NCI-H1417 (cell line): Measurements from ENCODE around the gene ZNF823.
"Not testable (repeated sequence)": the region's sequence is repeated elsewhere in the genome, so short reads cannot be mapped to it uniquely, and the experiment has no call there.

Experiments used
- DNase-seq, 3 experiments: peaks; one replicate each; lab custom pipeline; 2025; lab: John Stamatoyannopoulos, UW

ZNF823 gene

GRCh38 chr19:11680689-11681302 lies 58.0 kb downstream of the ZNF823 start:
- DNase-seq, result no peak

DNA sequence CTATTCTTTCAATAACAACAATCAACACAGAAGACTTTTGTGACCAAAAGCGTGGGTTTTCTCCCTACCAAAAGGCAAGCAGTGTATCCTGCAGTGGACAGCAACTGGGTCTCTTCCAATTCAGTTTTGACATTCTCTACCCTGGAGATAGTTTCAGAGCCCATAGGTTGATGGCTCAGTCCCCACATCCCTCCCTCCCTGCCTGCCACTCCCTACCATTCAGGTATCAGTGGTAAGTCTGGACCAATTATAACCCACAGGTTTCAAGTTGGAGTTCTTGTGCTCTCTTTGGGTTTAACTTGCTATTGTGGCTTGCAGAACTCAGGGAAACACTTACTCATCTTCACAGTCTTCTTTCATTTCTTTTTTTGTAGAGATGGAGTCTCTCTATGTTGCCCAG lies 60.2 kb downstream of the ZNF823 start:
- DNase-seq, result no peak

DNA sequence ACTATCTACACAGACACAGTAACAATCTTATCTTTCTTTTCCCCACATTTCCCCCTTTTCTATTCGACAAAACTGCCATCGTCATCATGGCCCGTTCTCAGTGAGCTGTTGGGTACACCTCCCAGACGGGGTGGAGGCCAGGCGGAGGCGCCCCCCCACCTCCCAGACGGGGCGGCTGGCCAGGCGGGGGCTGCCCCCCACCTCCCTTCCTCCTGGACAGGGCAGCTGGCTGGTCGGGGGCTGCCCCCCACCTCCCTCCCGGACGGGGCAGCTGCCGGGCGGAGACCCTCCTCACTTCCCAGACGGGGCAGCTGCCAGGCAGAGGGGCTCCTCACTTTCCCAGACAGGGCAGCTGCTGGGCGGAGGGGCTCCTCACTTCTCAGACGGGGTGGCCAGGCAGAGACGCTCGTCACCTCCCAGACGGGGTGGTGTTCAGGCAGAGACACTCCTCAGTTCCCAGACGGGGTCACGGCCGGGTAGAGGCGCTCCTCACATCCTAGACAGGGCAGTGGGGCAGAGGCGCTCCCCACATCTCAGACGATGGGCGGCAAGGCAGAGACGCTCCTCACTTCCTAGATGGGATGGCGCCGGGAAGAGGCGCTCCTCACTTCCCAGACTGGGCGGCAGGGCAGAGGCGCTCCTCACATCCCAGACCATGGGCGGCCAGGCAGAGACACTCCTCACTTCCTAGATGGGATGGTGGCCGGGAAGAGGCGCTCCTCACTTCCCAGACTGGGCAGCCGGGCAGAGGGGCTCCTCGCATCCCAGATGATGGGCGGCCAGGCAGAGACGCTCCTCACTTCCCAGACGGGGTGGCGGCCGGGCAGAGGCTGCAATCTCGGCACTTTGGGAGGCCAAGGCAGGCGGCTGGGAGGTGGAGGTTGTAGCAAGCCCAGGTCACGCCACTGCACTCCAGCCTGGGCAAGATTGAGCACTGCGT lies 61.8 kb downstream of the ZNF823 start:
- not testable (repeated sequence) for DNase-seq

- DNase-seq, result no peak
Measured at GRCh38 chr19:11675569-11675968, 63.2 kb downstream of the ZNF823 start.

DNA sequence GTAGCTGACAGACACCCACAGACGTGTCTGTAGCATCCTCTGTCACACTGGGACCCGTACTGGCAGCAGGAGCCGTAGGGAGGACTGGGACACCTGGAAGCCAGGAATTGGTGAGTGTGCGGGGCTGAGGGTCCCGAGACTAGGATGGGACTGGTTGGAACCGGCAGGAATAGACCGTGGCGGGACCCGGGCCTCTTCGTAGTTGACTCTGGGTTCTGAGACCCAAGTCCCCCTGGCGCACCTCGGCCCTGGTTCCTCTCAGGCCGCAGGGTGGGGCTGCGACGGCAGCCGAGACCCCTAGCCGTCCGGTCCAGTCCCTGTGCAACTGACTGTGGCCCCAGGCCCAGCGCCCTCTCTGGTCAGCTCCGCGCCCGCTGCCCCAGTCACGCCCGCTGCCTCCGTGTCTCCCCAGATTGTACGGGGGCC lies 64.7 kb downstream of the ZNF823 start:
- DNase-seq, result no peak

- peak; percentile 5 to 53 (median 39) for DNase-seq
Measured at GRCh38 chr19:11673608-11674041, 65.1 kb downstream of the ZNF823 start.
